Measurements from ENCODE around the gene BRINP2.

DNA sequence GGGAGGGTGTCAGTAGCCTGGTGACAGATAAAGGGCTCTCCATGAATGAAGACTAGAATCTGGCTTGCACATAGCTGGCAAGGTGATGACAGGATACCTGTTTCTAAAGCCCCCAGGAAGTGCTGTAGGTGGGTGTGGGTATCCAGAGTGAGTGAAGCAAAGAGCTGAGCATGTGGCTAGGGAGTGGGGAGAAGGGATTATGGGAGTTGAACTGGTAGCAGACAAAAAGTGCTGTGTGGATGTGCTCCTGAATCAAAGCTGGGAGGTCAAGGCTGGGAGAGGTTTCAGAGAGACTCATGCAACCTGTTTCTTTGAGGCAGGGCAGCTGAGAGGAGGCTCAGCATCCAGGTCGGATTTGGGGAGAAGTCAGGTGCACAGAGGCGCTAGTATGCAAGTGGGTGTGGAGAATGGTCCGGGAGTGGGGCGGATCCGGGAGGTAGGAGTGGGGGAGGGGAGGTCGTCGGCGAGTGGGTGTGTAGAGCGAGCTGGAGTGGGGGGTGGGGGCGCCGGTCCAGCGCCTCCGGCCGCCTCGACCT is 6.8 kb upstream of the BRINP2 start:
- TF ChIP-seq, protein P1, sequence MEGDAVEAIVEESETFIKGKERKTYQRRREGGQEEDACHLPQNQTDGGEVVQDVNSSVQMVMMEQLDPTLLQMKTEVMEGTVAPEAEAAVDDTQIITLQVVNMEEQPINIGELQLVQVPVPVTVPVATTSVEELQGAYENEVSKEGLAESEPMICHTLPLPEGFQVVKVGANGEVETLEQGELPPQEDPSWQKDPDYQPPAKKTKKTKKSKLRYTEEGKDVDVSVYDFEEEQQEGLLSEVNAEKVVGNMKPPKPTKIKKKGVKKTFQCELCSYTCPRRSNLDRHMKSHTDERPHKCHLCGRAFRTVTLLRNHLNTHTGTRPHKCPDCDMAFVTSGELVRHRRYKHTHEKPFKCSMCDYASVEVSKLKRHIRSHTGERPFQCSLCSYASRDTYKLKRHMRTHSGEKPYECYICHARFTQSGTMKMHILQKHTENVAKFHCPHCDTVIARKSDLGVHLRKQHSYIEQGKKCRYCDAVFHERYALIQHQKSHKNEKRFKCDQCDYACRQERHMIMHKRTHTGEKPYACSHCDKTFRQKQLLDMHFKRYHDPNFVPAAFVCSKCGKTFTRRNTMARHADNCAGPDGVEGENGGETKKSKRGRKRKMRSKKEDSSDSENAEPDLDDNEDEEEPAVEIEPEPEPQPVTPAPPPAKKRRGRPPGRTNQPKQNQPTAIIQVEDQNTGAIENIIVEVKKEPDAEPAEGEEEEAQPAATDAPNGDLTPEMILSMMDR (optimal IDR thresholded peaks at IDR 0.05 in 1 of 3, IDR thresholded peaks at IDR 0.05 in 1 of 3, conservative IDR thresholded peaks at IDR 0.05 in 1 of 3; ENCODE audit: extremely low read depth in 1 of 3, insufficient read depth in 2 of 3, low read length in 3 of 3): no peak
- peak; percentile 25 for TF ChIP-seq EZH2 (IDR thresholded peaks at IDR 0.05; ENCODE audit: low read length)

Data from keratinocyte (primary cell).